ENCODE measurements around the gene ARHGAP27.
A peak's percentile ranks its signal among the peaks of the same experiment; 100 is the strongest.

ARHGAP27 gene

DNA sequence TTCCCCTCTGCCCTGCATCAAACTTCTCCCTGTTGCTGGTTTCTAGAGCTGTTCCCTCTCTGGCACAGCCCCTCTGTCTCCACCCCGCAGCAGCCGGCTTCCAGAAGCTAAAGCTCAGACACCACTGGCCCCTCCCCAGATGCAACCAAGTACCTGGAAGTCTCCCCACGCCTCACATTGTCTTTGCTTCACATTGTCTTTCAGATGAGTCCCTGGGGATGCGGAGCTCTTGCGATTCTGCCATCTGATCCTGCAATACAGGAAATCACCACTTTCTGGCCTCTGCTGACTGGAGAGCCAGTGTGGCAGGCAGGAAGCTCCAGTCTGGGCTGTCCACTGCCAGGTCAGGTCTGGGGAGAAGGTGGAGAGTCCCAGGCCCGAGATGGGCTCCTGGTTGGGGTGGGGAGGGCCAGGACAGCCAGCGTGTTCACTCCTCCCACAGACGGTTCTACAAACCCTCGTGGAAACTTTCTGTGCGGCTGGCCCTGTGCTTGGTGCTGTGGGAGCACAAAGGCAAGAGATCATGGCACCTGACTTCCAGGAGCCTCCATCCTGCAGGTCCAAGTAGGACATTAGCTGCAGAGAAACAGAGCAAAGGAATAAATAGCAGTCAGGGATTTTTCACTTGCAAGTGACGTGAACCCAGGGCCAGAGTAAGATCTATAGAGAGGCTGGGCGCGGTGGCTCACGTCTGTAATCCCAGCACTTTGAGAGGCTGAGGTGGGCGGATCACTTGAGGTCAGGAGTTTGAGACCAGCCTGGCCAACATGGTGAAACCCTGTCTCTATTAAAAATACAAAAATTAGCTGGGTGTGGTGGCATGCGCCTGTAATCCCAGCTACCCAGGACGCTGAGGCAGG, 67.9 kb downstream of the ARHGAP27 start:
- in situ Hi-C loops (cut with MboI; ENCODE audit: low pct_unique_long_range_greater_than_20kb, low sequenced_read_pairs, unreplicated experiment), result no loop called here
- no peak for TF ChIP-seq CTCF (IDR thresholded peaks at IDR 0.05; ENCODE audit: extremely low read depth, insufficient read depth, missing control alignments)
- DNase-seq (ENCODE audit: low spot score), result no peak

- DNase-seq (ENCODE audit: low spot score), result no peak
- in situ Hi-C loops (cut with MboI; ENCODE audit: low pct_unique_long_range_greater_than_20kb, low sequenced_read_pairs, unreplicated experiment), result no loop called here
- TF ChIP-seq CTCF (IDR thresholded peaks at IDR 0.05; ENCODE audit: extremely low read depth, insufficient read depth, missing control alignments), result no peak
These were observed 69.2 kb downstream of the ARHGAP27 start for GRCh38 chr17:45363498-45363897.

DNA sequence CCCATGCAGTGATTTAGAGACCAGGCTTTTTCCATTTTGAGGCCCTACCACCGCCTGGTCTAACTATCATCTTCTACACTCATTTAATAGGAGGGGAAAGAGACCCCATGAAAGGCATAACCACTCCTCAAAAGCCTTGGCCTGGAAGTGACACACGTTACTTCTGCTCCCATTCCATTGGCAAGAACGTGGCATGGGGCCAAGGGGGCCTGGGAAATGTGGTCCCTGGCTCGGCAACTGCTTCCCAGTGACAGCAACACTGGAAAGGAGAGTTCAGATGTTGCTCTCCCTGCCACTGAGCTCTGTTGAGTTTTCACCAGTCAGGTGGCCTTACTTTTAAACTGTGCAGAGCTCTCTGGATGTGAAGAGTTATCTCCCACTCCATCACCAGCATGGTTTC, 70.7 kb downstream of the ARHGAP27 start:
- in situ Hi-C loops (cut with MboI; ENCODE audit: low pct_unique_long_range_greater_than_20kb, low sequenced_read_pairs, unreplicated experiment), result no loop called here
- no peak for DNase-seq (ENCODE audit: low spot score)
- TF ChIP-seq CTCF (IDR thresholded peaks at IDR 0.05; ENCODE audit: extremely low read depth, insufficient read depth, missing control alignments), result no peak

GRCh38 chr17:45361451-45361850, 71.2 kb downstream of the ARHGAP27 start:
- no peak for DNase-seq (ENCODE audit: low spot score)
- TF ChIP-seq CTCF (IDR thresholded peaks at IDR 0.05; ENCODE audit: extremely low read depth, insufficient read depth, missing control alignments), result no peak
- in situ Hi-C loops (cut with MboI; ENCODE audit: low pct_unique_long_range_greater_than_20kb, low sequenced_read_pairs, unreplicated experiment), result no loop called here

- no peak for TF ChIP-seq CTCF (IDR thresholded peaks at IDR 0.05; ENCODE audit: extremely low read depth, insufficient read depth, missing control alignments)
- in situ Hi-C loops (cut with MboI; ENCODE audit: low pct_unique_long_range_greater_than_20kb, low sequenced_read_pairs, unreplicated experiment), result no loop called here
- peak; percentile 69 for DNase-seq (ENCODE audit: low spot score)
These were observed 75.2 kb downstream of the ARHGAP27 start for GRCh38 chr17:45357364-45357997.

- DNase-seq (ENCODE audit: low spot score), result no peak
- in situ Hi-C loops (cut with MboI; ENCODE audit: low pct_unique_long_range_greater_than_20kb, low sequenced_read_pairs, unreplicated experiment), result no loop called here
- TF ChIP-seq CTCF (IDR thresholded peaks at IDR 0.05; ENCODE audit: extremely low read depth, insufficient read depth, missing control alignments), result no peak
These were observed 77.6 kb downstream of the ARHGAP27 start for GRCh38 chr17:45355087-45355486.
